Measurements from ENCODE around the gene SPATA32. TPM values are rescaled to one million over a fixed set of nuclear protein-coding genes. Genes with fewer than 3 reads are reported as not detected.

SPATA32 gene
- total RNA-seq, 4 donors from 2014 or later: not detected

- Histone ChIP-seq H3K4me1 (peaks cover 16 to 40% of the 10 kb centered on the region in 2 donors), H3K36me3 (no peaks in the 10 kb centered on the region), H3K9me3 (no peaks in the 10 kb centered on the region), H3K27me3 (no peaks in the 10 kb centered on the region), H3K27ac (peak overlapping the region; percentile 73 to 76), H3K4me3 (no peak overlapping the region)
- TF ChIP-seq POLR2A (IDR thresholded peaks at IDR 0.05): peak in 1 of 2 donors; percentile 22
- peak in 2 of 4 experiments; percentile 8 to 18 for TF ChIP-seq CTCF (IDR thresholded peaks at IDR 0.05)
- peak; percentile 85 to 93 for DNase-seq
- intact Hi-C loops (cut with DNase I; ENCODE audit: low total_unique reads): no loop called here
Observed at GRCh38 chr17:45293413-45294211, 31.7 kb upstream of the SPATA32 start.

GRCh38 chr17:45292696-45293412 is 31.0 kb upstream of the SPATA32 start:
- Histone ChIP-seq H3K36me3 (no peaks in the 10 kb centered on the region), H3K4me3 (no peak overlapping the region), H3K27ac (peak overlapping the region; percentile 73 to 76), H3K27me3 (no peaks in the 10 kb centered on the region), H3K9me3 (no peaks in the 10 kb centered on the region), H3K4me1 (peaks cover 16 to 40% of the 10 kb centered on the region in 2 donors)
- TF ChIP-seq CTCF (IDR thresholded peaks at IDR 0.05): no peak
- no peak for TF ChIP-seq POLR2A (IDR thresholded peaks at IDR 0.05)
- intact Hi-C loops (cut with DNase I; ENCODE audit: low total_unique reads): no loop called here
- DNase-seq: no peak

GRCh38 chr17:45291171-45291805 is 29.4 kb upstream of the SPATA32 start:
- DNase-seq: no peak
- TF ChIP-seq POLR2A (IDR thresholded peaks at IDR 0.05) (no peak), CTCF (IDR thresholded peaks at IDR 0.05) (no peak)
- peak overlapping the region; percentile 73 to 76 for H3K27ac ChIP-seq
- no peak overlapping the region for H3K4me3 ChIP-seq
- no peaks in the 10 kb centered on the region for H3K9me3 ChIP-seq
- no peaks in the 10 kb centered on the region for H3K36me3 ChIP-seq
- intact Hi-C loops (cut with DNase I; ENCODE audit: low total_unique reads): no loop called here
- no peaks in the 10 kb centered on the region for H3K27me3 ChIP-seq
- H3K4me1 ChIP-seq: peaks cover 16 to 40% of the 10 kb centered on the region in 2 donors

- H3K36me3 ChIP-seq: no peaks in the 10 kb centered on the region
- no peak overlapping the region for H3K27ac ChIP-seq
- intact Hi-C loops (cut with DNase I; ENCODE audit: low total_unique reads): no loop called here
- no peak overlapping the region for H3K4me3 ChIP-seq
- peaks cover 16 to 40% of the 10 kb centered on the region in 2 donors for H3K4me1 ChIP-seq
- H3K9me3 ChIP-seq: no peaks in the 10 kb centered on the region
- no peak for DNase-seq
- TF ChIP-seq POLR2A (IDR thresholded peaks at IDR 0.05): no peak
- no peak for TF ChIP-seq CTCF (IDR thresholded peaks at IDR 0.05)
- no peaks in the 10 kb centered on the region for H3K27me3 ChIP-seq
Observed at GRCh38 chr17:45290269-45290765, 28.4 kb upstream of the SPATA32 start.

Measured in uterus (tissue), 4 donors.